Fibroblast of gingiva (primary cell): ENCODE data around the gene KIAA0825.
A peak's percentile ranks its signal among the peaks of the same experiment; 100 is the strongest.

ENCODE experiments used
- DNase-seq: peaks from one replicate; pipeline ENCODE4 v3.0.0-alpha.2; 2011; ENCODE audit warnings: low read depth

Gene KIAA0825

DNA sequence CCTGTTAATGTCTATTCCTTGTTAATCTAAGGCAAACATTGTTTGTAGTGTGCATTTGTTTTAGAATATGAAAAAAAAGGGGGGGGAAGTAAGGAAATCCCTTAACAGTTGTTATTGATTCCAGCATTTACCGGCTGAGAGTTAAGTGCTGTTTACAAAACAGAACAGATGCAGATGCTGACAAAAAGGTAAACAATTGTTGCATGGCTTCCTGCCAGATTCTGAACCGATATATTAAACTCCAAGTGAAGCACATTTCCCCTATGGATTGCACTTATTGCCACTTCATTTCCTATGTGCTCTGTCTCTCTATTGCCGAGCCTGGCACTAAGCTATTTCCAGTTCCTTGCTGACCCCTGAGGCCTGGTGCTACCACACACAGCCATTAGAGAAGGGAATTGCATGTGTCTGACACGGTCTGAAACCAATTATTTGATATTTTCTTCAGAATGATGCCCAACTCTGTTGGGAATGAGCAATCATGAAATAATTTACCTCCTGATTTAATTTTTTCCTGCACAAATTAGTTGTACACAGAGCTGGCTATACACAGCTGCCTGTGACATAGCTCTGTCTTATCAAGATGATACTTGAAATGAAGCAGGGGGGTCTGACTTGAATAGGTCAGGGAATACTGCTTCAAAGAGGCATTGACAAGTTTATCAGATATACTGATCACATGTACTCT is 109.8 kb downstream of the KIAA0825 start:
- peak; percentile 5 for DNase-seq

- peak; percentile 38 for DNase-seq
These were observed 112.9 kb downstream of the KIAA0825 start for GRCh38 chr5:94505327-94506068.

- no peak for DNase-seq
These were observed 114.7 kb downstream of the KIAA0825 start for GRCh38 chr5:94503677-94504076.

GRCh38 chr5:94501365-94501764 is 117.0 kb downstream of the KIAA0825 start:
- no peak for DNase-seq

DNA sequence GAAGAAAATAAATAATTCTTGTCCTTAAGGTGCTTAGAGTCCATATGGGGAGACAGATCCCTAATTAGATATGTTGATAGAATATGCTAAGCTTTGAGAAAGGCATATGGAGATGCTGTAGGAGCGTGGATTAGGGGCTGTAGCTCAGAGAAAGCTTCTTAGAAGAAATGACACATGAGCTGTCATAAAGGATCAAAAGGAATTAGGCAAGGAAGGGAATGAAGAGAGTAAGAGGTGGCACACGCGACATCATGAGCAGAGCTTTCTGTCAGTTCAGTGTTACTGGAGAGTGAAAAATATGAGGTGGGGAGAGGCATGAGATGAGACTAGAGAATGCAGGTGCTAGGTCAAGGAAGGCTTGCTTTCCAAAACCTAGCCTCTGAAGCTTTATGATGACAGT is 118.6 kb downstream of the KIAA0825 start:
- no peak for DNase-seq

DNA sequence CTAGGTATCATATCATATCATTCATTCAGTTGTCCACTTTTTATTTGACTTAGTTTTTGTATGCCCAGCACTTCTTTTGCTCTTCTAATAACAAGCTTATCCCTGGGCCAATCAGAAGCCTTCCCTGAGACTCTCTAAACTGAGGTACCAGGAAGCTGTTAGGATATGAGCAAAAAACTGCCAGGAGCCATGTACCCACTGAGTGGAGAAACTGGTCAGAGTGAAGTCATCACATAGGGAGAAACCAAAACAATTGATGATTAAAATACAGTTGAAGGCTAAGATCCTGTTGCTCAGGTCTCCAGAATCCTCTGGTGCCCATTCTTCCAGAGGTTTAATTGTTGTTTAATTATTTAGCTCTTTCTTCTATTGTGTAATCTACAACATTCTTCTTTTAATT is 120.2 kb downstream of the KIAA0825 start:
- DNase-seq = no peak

DNA sequence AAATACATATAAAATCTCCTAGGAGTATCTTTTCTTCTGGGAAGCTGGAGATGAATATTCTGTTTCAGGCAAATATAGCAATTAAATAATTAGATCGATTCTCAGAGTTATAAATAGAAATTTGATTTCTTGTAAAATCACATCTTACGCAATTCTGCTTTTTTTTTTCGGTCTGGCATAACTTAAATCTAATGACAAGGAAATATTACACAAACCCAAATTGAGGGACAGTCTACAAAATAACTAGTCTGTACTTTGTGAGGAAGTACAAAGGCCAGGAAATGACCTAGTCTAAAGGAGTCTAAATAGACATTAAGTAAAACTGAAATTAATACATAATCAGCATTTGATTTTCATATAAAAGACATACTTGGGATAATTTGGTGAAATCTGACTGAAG is 133.3 kb downstream of the KIAA0825 start:
- DNase-seq = peak; percentile 11

- DNase-seq = no peak
These were observed 137.3 kb downstream of the KIAA0825 start for GRCh38 chr5:94481059-94481458.

GRCh38 chr5:94480486-94480885 is 137.9 kb downstream of the KIAA0825 start:
- DNase-seq = no peak

DNA sequence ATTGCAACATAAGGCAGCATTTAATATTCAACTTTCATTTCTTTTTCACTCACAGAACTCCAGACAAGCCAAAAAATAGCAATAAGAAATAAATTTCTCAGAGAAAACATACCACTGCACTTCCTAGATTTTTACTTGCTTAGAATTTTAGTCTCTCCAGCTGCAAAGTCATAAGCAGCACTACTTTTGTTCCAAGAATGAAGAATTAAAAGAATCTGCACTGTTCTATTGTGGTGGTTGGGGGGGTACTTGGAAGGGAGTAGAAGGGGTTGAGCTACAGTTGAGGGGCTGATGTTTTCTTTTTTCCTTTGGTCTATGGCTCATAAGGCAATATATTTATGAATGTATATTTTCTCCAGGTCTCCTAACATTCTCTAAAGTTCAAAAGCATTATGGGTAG is 144.5 kb downstream of the KIAA0825 start:
- DNase-seq = no peak

DNA sequence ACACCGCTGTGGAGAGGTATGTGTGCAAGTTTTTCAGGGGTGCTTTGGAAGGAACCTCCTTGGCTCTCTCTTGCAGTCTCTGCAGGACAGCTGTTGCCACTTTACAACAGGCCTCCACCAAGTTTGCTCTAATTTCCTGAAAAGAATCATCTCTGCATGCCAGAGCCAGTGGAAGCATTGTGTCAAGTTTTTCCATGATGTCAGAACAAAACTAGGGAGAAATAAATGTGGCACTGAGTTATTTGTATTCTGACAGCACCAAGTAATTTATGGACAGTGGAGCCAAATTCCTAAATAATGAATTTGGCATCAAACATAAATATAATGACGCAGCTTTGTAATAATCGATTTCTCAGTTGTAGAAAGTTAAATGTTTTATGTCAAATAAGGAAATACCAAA is 146.9 kb downstream of the KIAA0825 start:
- peak; percentile 88 for DNase-seq

DNA sequence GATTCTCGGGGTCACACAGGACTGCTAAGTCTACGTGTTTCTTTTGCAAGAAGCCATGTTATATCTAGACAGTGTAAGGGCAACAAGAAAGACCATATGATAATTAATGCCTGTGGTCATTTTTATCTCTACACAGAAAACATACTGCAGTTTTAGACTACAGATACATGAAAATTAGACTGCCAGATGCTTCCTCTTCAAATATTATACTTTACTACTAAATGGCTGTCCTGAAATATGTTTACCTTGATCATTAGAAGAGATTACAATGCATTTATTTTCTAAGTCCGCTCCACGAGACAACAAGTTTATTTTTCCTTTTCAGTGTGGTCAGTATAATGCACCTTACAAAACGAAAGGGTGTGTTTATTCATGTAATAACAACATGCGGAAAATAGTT is 147.6 kb downstream of the KIAA0825 start:
- DNase-seq = no peak

GRCh38 chr5:94469894-94470329 is 148.5 kb downstream of the KIAA0825 start:
- peak; percentile 82 for DNase-seq

- peak; percentile 27 for DNase-seq
These were observed 150.2 kb downstream of the KIAA0825 start for GRCh38 chr5:94467954-94468930.

DNA sequence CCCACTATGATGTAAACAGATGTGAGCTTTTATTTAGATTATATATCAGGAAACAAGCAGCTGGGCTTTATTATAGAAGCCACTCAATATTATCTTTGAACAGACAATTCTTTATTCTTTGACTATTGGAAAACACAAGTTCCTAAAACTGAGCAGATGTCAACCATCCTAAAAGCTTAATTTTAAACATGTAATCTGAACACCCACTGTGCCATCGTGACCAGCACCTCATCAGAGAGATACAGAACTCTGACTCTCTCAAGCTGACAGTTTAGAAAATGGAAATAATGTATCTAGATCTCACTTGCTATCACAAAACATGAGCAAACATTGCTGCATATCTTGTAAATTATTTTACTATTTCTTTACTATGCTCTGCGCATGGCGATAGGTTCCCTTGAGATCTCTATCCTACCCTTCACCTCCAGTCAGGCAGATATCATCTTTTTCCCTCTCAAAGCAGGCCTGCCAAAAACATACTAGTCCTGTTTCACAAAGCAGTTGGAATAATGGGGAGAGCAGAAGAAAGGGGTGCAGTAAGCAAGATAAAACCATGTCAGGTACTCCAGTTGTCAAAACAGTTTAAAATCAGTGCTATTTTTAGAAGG is 151.0 kb downstream of the KIAA0825 start:
- no peak for DNase-seq

DNA sequence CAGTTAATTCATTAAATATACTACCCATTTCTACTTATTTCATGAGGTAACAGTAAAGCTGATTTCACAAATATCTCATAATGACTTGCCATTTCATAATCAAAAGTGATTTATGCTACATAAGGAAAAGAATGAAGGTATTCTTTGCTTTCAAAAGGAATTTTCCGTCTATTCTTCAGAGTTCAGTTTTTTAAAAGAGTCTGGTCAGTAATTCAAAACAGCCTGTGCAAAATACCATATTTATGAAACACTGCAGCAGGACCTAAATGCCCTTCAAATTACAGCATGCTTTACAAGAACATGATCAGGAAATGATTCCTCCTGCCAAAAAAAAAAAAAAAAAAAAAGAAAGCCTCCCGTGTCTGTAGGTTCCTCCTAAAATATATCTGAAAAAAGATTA is 154.7 kb downstream of the KIAA0825 start:
- peak; percentile 89 for DNase-seq

- DNase-seq = no peak
These were observed 157.3 kb downstream of the KIAA0825 start for GRCh38 chr5:94461131-94461530.

- DNase-seq = no peak
These were observed 158.5 kb downstream of the KIAA0825 start for GRCh38 chr5:94459915-94460314.

DNA sequence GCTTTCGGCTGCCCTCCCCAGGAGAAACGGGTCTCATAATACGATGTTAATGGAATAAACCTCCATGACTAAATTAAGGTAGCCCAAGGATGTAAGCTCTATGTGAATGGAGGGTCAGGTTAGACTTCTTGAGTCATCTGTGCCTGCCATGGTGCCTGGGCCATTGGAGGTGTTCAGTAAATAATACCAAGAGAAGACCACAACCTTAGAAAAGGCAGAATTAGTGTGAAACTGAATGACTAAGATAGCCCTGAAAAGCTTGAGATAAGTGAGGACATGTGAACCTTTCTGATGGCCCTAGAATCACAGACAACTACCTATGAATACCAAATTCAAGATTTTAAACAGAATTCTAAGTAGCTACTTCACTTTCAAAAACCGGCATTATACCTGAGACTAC is 160.6 kb downstream of the KIAA0825 start:
- DNase-seq = no peak

- DNase-seq = no peak
These were observed 172.7 kb downstream of the KIAA0825 start for GRCh38 chr5:94445726-94446125.

GRCh38 chr5:94442991-94443390 is 175.4 kb downstream of the KIAA0825 start:
- DNase-seq = peak; percentile 5

DNA sequence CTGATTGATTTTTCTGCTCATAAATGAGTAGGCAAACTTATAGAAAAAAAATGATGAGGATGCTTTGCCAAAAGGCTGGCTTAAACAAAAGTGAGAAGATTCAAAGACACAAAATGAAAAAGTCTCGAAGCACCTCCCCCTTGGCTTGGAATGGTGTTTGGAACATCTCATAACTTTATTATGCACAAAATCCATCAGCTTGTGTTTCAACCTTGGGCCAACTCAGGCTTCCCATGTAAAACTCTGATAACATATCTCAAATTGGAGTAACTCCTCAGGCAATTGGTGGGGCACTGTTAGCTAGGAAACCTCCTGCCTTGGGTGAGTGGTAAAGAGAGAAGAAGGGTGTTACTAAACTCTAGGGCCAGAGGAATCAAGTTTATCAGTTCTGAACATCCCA is 176.3 kb downstream of the KIAA0825 start:
- DNase-seq = no peak
